Neural cell (in vitro differentiated cells): Measurements from ENCODE around the gene SUFU. TPM values are rescaled to one million over a fixed set of nuclear protein-coding genes. Genes with fewer than 3 reads are reported as not detected.

Source experiments
- H2AFZ ChIP-seq: fragments of 200-600, 300-800 bp; sonication (generic), shearing (Covaris generic); 2 replicates; pipeline ENCODE4 v1.6.0; 2014; ENCODE audit warnings: low read depth, mild to moderate bottlenecking, antibody characterized with exemption, low read length, moderate library complexity
- H3F3A ChIP-seq: fragments of 200-600 bp; shearing (Covaris generic); 2 replicates; pipeline ENCODE4 v1.6.1; 2016; ENCODE audit warnings: mild to moderate bottlenecking, moderate library complexity, mixed read lengths, antibody characterized with exemption, low read length; ENCODE audit not compliant: insufficient read depth, poor library complexity, severe bottlenecking
- H3K27ac ChIP-seq: fragments of 200-600, 300-800 bp; sonication (generic), shearing (Covaris generic); 2 replicates; pipeline ENCODE4 v1.5.1; 2014; ENCODE audit warnings: mild to moderate bottlenecking, low read length, moderate library complexity
- H3K27me3 ChIP-seq: fragments of 300-800, 200-600 bp; sonication (generic), shearing (Covaris generic); 2 replicates; pipeline ENCODE4 v1.6.0; 2014; ENCODE audit warnings: mild to moderate bottlenecking, low read depth, low read length, moderate library complexity; ENCODE audit not compliant: insufficient read depth
- H3K36me3 ChIP-seq: fragments of 300-800, 200-600 bp; sonication (generic), shearing (Covaris generic); 2 replicates; pipeline ENCODE4 v1.5.1; 2014; ENCODE audit warnings: mild to moderate bottlenecking, antibody characterized with exemption, low read length, moderate library complexity; ENCODE audit not compliant: insufficient read depth
- H3K4me2 ChIP-seq: fragments of 300-800, 200-600 bp; sonication (generic), shearing (Covaris generic); 2 replicates; pipeline ENCODE4 v1.6.0; 2014; ENCODE audit warnings: mild to moderate bottlenecking, low read length
- H3K4me3 ChIP-seq: fragments of 300-800, 200-600 bp; sonication (generic), shearing (Covaris generic); 2 replicates; pipeline ENCODE4 v1.5.1; 2014; ENCODE audit warnings: mild to moderate bottlenecking, low read length, moderate library complexity
- H3K79me2 ChIP-seq: fragments of 200-600 bp; shearing (Covaris generic); replicated peaks from 2 replicates; pipeline ENCODE4 v1.6.0; 2014; ENCODE audit warnings: mild to moderate bottlenecking, low read length, moderate library complexity; ENCODE audit not compliant: insufficient read depth
- H3K9ac ChIP-seq: fragments of 300-800, 200-600 bp; sonication (generic), shearing (Covaris generic); 2 replicates; pipeline ENCODE4 v1.6.1; 2016; ENCODE audit warnings: mild to moderate bottlenecking, low read length, mixed read lengths
- H3K9me2 ChIP-seq: fragments of 200-600 bp; shearing (Covaris generic); 2 replicates; pipeline ENCODE4 v1.6.1; 2016; ENCODE audit warnings: mild to moderate bottlenecking, low read length, mixed read lengths; ENCODE audit not compliant: insufficient read depth
- H3K9me3 ChIP-seq: fragments of 200-600, 300-800 bp; sonication (generic), shearing (Covaris generic); 2 replicates; pipeline ENCODE4 v1.6.1; 2016; ENCODE audit warnings: mild to moderate bottlenecking, mixed run types, low read length, moderate library complexity, mixed read lengths
- H4K20me1 ChIP-seq: fragments of 200-600 bp; shearing (Covaris generic); 2 replicates; pipeline ENCODE4 v1.6.1; 2016; ENCODE audit warnings: mild to moderate bottlenecking, mixed run types; ENCODE audit not compliant: insufficient read depth
- CTCF ChIP-seq: fragments of 450-650 bp; IDR thresholded peaks from 2 replicates; pipeline ENCODE4 v1.5.1; 2014; ENCODE audit warnings: antibody characterized with exemption, mild to moderate bottlenecking, moderate library complexity; ENCODE audit not compliant: poor library complexity, severe bottlenecking
- EP300 ChIP-seq: fragments of 450-650 bp; conservative IDR thresholded peaks from 2 replicates; pipeline ENCODE4 v1.6.1; 2014; ENCODE audit warnings: antibody characterized with exemption, mild to moderate bottlenecking, moderate library complexity; ENCODE audit not compliant: poor library complexity, severe bottlenecking
- EZH2 ChIP-seq: fragments of 200-600, 300-800 bp; shearing (Covaris generic), sonication (generic); IDR thresholded peaks from 2 replicates; pipeline ENCODE4 v1.6.1; 2014; ENCODE audit warnings: antibody characterized with exemption, low read length, borderline replicate concordance, mild to moderate bottlenecking; ENCODE audit not compliant: insufficient read depth, poor library complexity, severe bottlenecking
- MXI1 ChIP-seq: fragments of 450-650 bp; conservative IDR thresholded peaks from 2 replicates; pipeline ENCODE4 v1.6.1; 2014; ENCODE audit warnings: antibody characterized with exemption, mild to moderate bottlenecking; ENCODE audit not compliant: poor library complexity, severe bottlenecking
- POLR2AphosphoS5 ChIP-seq: IDR thresholded peaks from 2 replicates; pipeline ENCODE4 v1.6.1; 2012
- RAD21 ChIP-seq: fragments of 450-650 bp; conservative IDR thresholded peaks from 2 replicates; pipeline ENCODE4 v1.6.1; 2014; ENCODE audit warnings: antibody characterized with exemption, mild to moderate bottlenecking, moderate library complexity
- REST ChIP-seq: IDR thresholded peaks from 2 replicates; pipeline ENCODE4 v1.6.1; 2012; ENCODE audit warnings: borderline replicate concordance
- SMC3 ChIP-seq: fragments of 450-650 bp; conservative IDR thresholded peaks from 2 replicates; pipeline ENCODE4 v1.6.1; 2014; ENCODE audit warnings: antibody characterized with exemption, mild to moderate bottlenecking, moderate library complexity; ENCODE audit not compliant: poor library complexity
- TAF1 ChIP-seq: IDR thresholded peaks from 2 replicates; pipeline ENCODE4 v1.6.1; 2012; ENCODE audit warnings: low read depth
- polyA plus RNA-seq: library from polyadenylated mRNA; depleted of rRNA; stranded (reverse); fragments of >200 nt; gene quantifications from 2 replicates; pipeline ENCODE4 v1.2.3, GENCODE V29; 2014

The SUFU gene
- polyA plus RNA-seq, 1 donor from 2014 or later: 4.8 TPM

GRCh38 chr10:102615361-102615760 is 111.6 kb downstream of the SUFU start:
- no peak overlapping the region for H2AFZ ChIP-seq
- H3K4me3 ChIP-seq: no peak overlapping the region
- H3K27ac ChIP-seq: no peak overlapping the region
- no peaks in the 10 kb centered on the region for H4K20me1 ChIP-seq
- H3K4me2 ChIP-seq: no peak overlapping the region
- no peaks in the 10 kb centered on the region for H3K36me3 ChIP-seq
- H3K9me2 ChIP-seq: no peaks in the 10 kb centered on the region
- no peak overlapping the region for H3K9ac ChIP-seq
- no peaks in the 10 kb centered on the region for H3F3A ChIP-seq
- no peaks in the 10 kb centered on the region for H3K27me3 ChIP-seq
- TF ChIP-seq CTCF (no peak), TAF1 (no peak), POLR2AphosphoS5 (no peak), RAD21 (no peak), EZH2 (no peak), MXI1 (no peak), SMC3 (no peak), REST (no peak), EP300 (no peak)
- no peaks in the 10 kb centered on the region for H3K79me2 ChIP-seq
- no peaks in the 10 kb centered on the region for H3K9me3 ChIP-seq

GRCh38 chr10:102616066-102616770 is 112.4 kb downstream of the SUFU start:
- H4K20me1 ChIP-seq: no peaks in the 10 kb centered on the region

More at GRCh38 chr10:102616066-102616770, 112.4 kb downstream of the SUFU start:
- Histone ChIP-seq H3K27me3 (no peaks in the 10 kb centered on the region), H3K9me3 (no peaks in the 10 kb centered on the region), H3K36me3 (no peaks in the 10 kb centered on the region), H2AFZ (no peak overlapping the region), H3K9me2 (no peaks in the 10 kb centered on the region), H3K4me3 (no peak overlapping the region), H3F3A (no peaks in the 10 kb centered on the region), H3K27ac (no peak overlapping the region), H3K79me2 (no peaks in the 10 kb centered on the region), H3K4me2 (no peak overlapping the region), H3K9ac (no peak overlapping the region)
- TF ChIP-seq SMC3 (no peak), TAF1 (no peak), EP300 (no peak), RAD21 (no peak), CTCF (no peak), EZH2 (no peak), POLR2AphosphoS5 (no peak), REST (no peak)
